ENCODE measurements around the gene TMEM9B. TPM values are rescaled to one million over a fixed set of nuclear protein-coding genes. Genes with fewer than 3 reads are reported as not detected.
A peak's percentile ranks its signal among the peaks of the same experiment; 100 is the strongest.

Gene TMEM9B
- total RNA-seq, 1 donor from 2014 or later = 26.8 TPM

GRCh38 chr11:9005087-9005486 lies 40.8 kb upstream of the TMEM9B start:
- no peaks in the 10 kb centered on the region for H3K36me3 ChIP-seq
- peaks cover 25% of the 10 kb centered on the region for H3K4me1 ChIP-seq
- intact Hi-C loops (cut with DNase I) = no loop called here

GRCh38 chr11:9004183-9004926 lies 40.1 kb upstream of the TMEM9B start:
- peaks cover 25% of the 10 kb centered on the region for H3K4me1 ChIP-seq
- H3K4me3 ChIP-seq = peak overlapping the region; percentile 48 to 51
- no peak for DNase-seq (ENCODE audit: extremely low spot score in 2 of 2)
- TF ChIP-seq CTCF (IDR thresholded peaks at IDR 0.05) = no peak
- H3K36me3 ChIP-seq = no peaks in the 10 kb centered on the region
- no peaks in the 10 kb centered on the region for H3K9me3 ChIP-seq
- intact Hi-C loops (cut with DNase I) = no loop called here
- H3K27me3 ChIP-seq = no peaks in the 10 kb centered on the region
- H3K27ac ChIP-seq = no peak overlapping the region

More at GRCh38 chr11:9005087-9005486, 40.8 kb upstream of the TMEM9B start:
- no peaks in the 10 kb centered on the region for H3K9me3 ChIP-seq
- no peak overlapping the region for H3K4me3 ChIP-seq
- no peak for TF ChIP-seq POLR2AphosphoS5 (IDR thresholded peaks at IDR 0.05; ENCODE audit: insufficient read depth in 1 of 2, low read depth in 1 of 2)
- no peak for TF ChIP-seq POLR2A (IDR thresholded peaks at IDR 0.05)
- no peak for TF ChIP-seq CTCF (IDR thresholded peaks at IDR 0.05)
- no peak for DNase-seq (ENCODE audit: extremely low spot score in 2 of 2)
- no peaks in the 10 kb centered on the region for H3K27me3 ChIP-seq
- H3K27ac ChIP-seq = no peak overlapping the region

GRCh38 chr11:9003573-9004182 lies 39.4 kb upstream of the TMEM9B start, which contains the start of gene NRIP3:
NRIP3 (minus strand) TSS chr11:9004001; CDS start chr11:9003935, 66 bp downstream.
- Histone ChIP-seq H3K4me1 (peaks cover 25% of the 10 kb centered on the region), H3K36me3 (no peaks in the 10 kb centered on the region), H3K4me3 (peak within 1 kb of the TSS; percentile 48 to 51), H3K27me3 (no peaks in the 10 kb centered on the region), H3K27ac (no peak within 1 kb of the TSS), H3K9me3 (no peaks in the 10 kb centered on the region)
- no peak for DNase-seq (ENCODE audit: extremely low spot score in 2 of 2)
- intact Hi-C loops (cut with DNase I) = no loop called here
- TF ChIP-seq POLR2A (IDR thresholded peaks at IDR 0.05) = no peak
- peak in 1 of 2 donors; percentile 63 for TF ChIP-seq POLR2AphosphoS5 (IDR thresholded peaks at IDR 0.05; ENCODE audit: insufficient read depth in 1 of 2, low read depth in 1 of 2)
- TF ChIP-seq CTCF (IDR thresholded peaks at IDR 0.05) = no peak

DNA sequence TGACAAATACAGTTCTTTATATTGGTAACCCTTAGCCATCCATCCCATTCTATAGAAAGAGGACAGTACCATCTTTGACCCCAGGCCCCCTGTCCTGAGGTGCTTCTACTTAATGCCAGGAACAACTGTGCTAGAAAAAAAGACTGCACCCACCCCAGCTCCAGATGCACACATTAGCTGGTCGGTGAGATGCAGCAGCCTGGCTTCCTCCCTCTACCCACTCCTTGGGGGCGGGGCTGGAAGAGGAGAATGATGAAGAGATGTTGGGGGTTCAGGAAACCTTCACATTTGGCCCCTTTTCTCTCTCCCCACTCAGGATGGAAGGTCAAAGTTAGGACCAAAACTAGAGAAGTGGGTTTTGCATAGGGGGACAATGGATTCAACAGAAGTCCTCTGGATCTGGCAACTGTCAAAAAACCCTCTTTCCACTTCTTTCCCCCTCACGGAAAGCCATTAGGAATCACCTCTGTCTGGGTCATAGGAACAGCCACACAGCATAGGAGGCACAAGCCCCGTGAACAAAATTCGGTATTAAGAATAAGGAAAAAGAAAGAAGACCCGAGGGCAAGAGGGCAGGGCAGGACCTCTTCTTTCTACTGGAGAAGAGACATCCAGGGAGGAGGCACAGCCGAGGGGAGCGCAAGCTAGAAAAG lies 38.8 kb upstream of the TMEM9B start:
- H3K36me3 ChIP-seq = no peaks in the 10 kb centered on the region
- no peak for DNase-seq (ENCODE audit: extremely low spot score in 2 of 2)
- peaks cover 25% of the 10 kb centered on the region for H3K4me1 ChIP-seq
- intact Hi-C loops (cut with DNase I) = no loop called here
- no peak overlapping the region for H3K27ac ChIP-seq
- TF ChIP-seq CTCF (IDR thresholded peaks at IDR 0.05) = no peak
- no peak for TF ChIP-seq POLR2AphosphoS5 (IDR thresholded peaks at IDR 0.05; ENCODE audit: insufficient read depth in 1 of 2, low read depth in 1 of 2)
- TF ChIP-seq POLR2A (IDR thresholded peaks at IDR 0.05) = no peak
- H3K4me3 ChIP-seq = peak overlapping the region; percentile 48 to 51
- H3K9me3 ChIP-seq = no peaks in the 10 kb centered on the region
- H3K27me3 ChIP-seq = no peaks in the 10 kb centered on the region
